PFSK-1 (cell line): ENCODE results near the gene ASIC4.

ENCODE experiments used
- FOXP2 ChIP-seq: optimal IDR thresholded peaks from 2 replicates; pipeline ENCODE3; 2011; ENCODE audit warnings: borderline replicate concordance, control low read depth, inconsistent platforms; ENCODE audit not compliant: insufficient read depth; ENCODE audit errors: extremely low read length, extremely low read depth
- POLR2AphosphoS5 ChIP-seq: IDR thresholded peaks from 2 replicates; pipeline ENCODE4 v1.6.1; 2012; ENCODE audit warnings: low read depth, mild to moderate bottlenecking, control low read depth, low read length, moderate library complexity
- REST ChIP-seq, 2 experiments: IDR thresholded peaks; 2 replicates each; pipeline versions ENCODE4 v1.6.1 to v1.8.0; 2011 to 2012; ENCODE audit warnings: low read depth in 2 of 2, low read length in 2 of 2, control low read depth in 1 of 2, inconsistent platforms in 1 of 2, mild to moderate bottlenecking in 1 of 2, moderate library complexity in 1 of 2; ENCODE audit not compliant: insufficient read depth in 1 of 2
- SIN3A ChIP-seq: IDR thresholded peaks from 2 replicates; pipeline ENCODE4 v1.6.1; 2012; ENCODE audit warnings: mild to moderate bottlenecking, low read length, moderate library complexity, borderline replicate concordance; ENCODE audit not compliant: insufficient read depth
- TAF1 ChIP-seq: IDR thresholded peaks from 2 replicates; pipeline ENCODE4 v1.6.1; 2012; ENCODE audit warnings: low read length, control low read depth, borderline replicate concordance; ENCODE audit not compliant: insufficient read depth

The ASIC4 gene

GRCh38 chr2:219533930-219534661 is 19.8 kb downstream of the ASIC4 start:
- TF ChIP-seq POLR2AphosphoS5 (no peak), SIN3A (no peak), REST (IDR thresholded peaks at IDR 0.05; ENCODE audit: insufficient read depth in 1 of 2, low read depth in 2 of 2, low read length in 2 of 2) (no peak), TAF1 (no peak), FOXP2 (no peak)

- TF ChIP-seq REST (IDR thresholded peaks at IDR 0.05; ENCODE audit: insufficient read depth in 1 of 2, low read depth in 2 of 2, low read length in 2 of 2) (no peak), SIN3A (no peak), POLR2AphosphoS5 (no peak), TAF1 (no peak), FOXP2 (no peak)
These were observed 22.1 kb downstream of the ASIC4 start for GRCh38 chr2:219536425-219536824.

- TF ChIP-seq POLR2AphosphoS5, result no peak
- no peak for TF ChIP-seq REST (IDR thresholded peaks at IDR 0.05; ENCODE audit: insufficient read depth in 1 of 2, low read depth in 2 of 2, low read length in 2 of 2)
- no peak for TF ChIP-seq TAF1
- no peak for TF ChIP-seq FOXP2
- TF ChIP-seq SIN3A, result no peak
These were observed 22.7 kb downstream of the ASIC4 start for GRCh38 chr2:219536967-219537366.

- TF ChIP-seq SIN3A (no peak), POLR2AphosphoS5 (no peak), FOXP2 (no peak), TAF1 (no peak), REST (IDR thresholded peaks at IDR 0.05; ENCODE audit: insufficient read depth in 1 of 2, low read depth in 2 of 2, low read length in 2 of 2) (no peak)
These were observed 23.6 kb downstream of the ASIC4 start for GRCh38 chr2:219537657-219538488.
